Hepatic stellate cell (primary cell): ENCODE measurements around the gene PRPH.
A peak's percentile ranks its signal among the peaks of the same experiment; 100 is the strongest.
"Not testable (repeated sequence)": the region's sequence is repeated elsewhere in the genome, so short reads cannot be mapped to it uniquely, and the experiment has no call there.

Source experiments
- DNase-seq: peaks from one replicate; pipeline ENCODE4 v3.0.0; 2011; ENCODE audit warnings: low spot score

Gene PRPH

DNA sequence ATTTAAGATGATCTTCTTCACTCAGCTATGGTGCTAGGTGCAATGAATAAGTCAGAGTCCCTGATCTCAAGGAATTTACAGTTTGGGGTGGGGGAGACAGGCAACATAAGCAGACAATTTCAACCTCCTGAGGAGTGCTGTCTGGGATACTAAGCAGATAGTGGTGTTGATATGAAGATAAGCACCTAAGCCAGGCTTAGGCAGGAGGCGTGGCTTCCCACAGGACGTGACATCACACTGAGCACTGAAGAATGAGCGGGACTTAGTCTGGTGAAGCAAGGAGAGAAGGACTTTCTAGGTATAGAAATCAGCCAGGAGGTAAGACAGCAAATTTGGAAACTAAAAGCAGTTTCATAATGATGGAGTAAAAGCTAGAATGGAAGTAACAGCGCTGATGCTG lies 6.8 kb downstream of the PRPH start:
- no peak for DNase-seq

DNA sequence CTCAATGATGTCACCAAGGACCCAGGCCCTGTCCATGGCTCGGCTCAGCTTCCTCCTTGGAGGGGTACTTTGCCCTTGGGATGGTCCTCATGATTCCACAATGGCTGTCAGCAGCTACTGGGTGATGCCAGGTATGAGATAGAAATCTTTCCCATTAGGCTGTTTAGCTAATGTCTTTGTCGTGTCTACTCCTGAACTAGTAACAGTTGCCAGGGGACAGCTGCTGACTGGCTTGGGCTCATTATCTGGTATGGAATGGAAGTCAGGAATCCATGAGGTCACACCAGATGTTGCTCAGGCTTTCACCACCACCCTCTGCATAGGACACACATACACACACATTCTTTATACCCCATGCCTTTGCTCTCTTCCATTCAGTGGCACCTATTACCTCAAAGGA lies 9.2 kb downstream of the PRPH start:
- peak; percentile 53 for DNase-seq

GRCh38 chr12:49305762-49306510 lies 11.0 kb downstream of the PRPH start:
- no peak for DNase-seq

DNA sequence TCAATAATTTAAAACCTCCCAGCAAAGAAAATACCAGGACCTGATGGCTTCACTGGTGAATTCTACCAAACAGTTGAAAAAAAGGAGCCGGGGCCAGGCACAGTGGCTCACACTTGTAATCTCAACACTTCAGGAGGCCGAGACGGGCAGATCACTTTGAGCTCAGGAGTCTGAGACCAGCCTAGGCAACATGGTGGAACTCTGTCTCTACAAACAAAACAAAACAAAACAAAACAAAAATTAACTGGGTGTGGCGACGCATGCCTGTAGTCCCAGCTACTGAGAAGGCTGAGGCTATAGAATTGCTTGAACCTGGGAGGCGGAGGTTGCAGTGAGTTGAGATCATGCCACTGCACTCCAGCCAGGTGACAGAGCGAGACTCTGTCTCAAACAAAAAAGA lies 14.4 kb downstream of the PRPH start:
- DNase-seq = no peak

GRCh38 chr12:49310451-49311000 lies 15.6 kb downstream of the PRPH start:
- not testable (repeated sequence) for DNase-seq

DNA sequence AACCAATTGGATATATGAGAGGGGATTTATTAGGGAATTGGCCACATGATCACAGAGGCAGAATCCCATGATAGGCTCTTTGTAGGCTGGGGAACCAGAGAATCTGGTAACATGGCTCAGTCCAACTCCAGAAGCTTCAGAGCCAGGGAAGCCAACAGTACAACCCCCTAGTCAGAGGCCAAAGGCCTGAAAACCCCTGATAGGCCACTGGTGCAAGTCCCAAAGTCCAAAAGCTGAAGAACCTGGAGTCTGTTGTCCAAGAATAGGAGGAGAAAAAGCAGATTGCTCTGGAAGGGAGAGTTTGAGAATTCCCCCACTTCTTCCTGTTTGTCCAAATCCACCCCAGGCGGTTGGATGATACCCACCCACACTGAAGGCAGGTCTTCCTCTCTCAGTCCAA lies 19.9 kb downstream of the PRPH start:
- no peak for DNase-seq

GRCh38 chr12:49317118-49317517 lies 22.2 kb downstream of the PRPH start:
- DNase-seq = not testable (repeated sequence)

- DNase-seq = not testable (repeated sequence)
Observed at GRCh38 chr12:49320411-49321103, 25.6 kb downstream of the PRPH start.

- DNase-seq = no peak
Observed at GRCh38 chr12:49322367-49322707, 27.4 kb downstream of the PRPH start.

DNA sequence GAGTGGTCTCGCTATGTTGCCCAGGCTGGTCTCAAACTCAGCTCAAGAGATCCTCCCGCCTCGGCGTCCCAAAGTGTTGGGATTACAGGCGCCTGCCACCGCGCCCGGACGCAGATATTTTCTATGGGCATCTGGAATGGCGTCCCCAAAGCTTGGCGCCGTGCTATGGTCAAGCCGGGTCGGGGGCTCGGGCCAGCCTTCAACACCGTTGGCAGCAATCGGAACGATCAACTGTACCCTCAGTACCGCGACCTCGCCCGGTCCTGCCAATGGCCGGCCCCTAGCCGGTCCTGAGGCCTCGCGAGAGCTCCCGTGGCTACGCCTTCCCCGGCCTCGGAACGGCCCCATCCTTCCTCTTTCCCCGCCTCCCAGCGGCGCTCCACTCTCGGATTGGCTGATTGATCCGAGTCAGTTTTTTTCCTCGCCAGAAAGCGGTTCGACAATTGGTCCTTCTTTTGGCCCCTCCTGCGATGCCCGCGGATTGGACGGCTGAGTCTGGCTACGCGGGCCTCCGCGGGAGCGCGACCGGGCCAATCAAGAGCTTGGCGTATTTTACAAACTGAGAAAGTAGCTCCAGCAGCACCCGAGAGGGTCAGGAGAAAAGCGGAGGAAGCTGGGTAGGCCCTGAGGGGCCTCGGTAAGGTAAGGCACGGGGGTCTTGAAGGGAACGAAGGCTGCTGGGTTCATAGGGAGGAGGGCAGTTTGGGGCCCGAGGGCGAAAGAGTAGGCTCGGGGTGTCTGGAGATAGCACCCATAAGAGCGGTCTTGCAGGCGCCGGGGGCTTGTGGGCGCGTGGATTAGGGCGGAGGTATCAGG lies 28.0 kb downstream of the PRPH start, which contains the start of gene TROAP:
TROAP (plus strand) TSS at position 548 of the 816 bp plus-strand sequence. CDS start 354 bp downstream, outside the sequence.
- DNase-seq = peak; percentile 100

- DNase-seq = no peak
Observed at GRCh38 chr12:49323524-49324097, 28.7 kb downstream of the PRPH start.

DNA sequence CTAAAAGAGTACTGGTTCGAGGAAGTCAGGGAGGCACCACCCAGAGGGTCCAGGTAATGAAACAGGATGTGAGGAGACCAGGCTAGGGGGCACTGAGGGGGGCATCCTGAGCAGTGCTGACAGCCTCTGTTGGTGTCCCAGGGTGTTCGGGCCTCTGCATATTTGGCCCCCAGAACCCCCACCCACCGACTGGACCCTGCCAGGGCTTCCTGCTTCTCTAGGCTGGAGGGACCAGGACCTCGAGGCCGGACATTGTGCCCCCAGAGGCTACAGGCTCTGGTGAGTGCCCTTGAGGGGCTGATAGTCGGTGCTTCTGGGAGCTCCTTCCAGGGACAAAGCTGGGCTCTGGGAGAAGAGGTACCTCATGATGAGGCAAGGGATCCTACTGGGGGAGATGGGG lies 30.7 kb downstream of the PRPH start:
- no peak for DNase-seq

- DNase-seq = no peak
Observed at GRCh38 chr12:49327368-49327767, 32.4 kb downstream of the PRPH start.

DNA sequence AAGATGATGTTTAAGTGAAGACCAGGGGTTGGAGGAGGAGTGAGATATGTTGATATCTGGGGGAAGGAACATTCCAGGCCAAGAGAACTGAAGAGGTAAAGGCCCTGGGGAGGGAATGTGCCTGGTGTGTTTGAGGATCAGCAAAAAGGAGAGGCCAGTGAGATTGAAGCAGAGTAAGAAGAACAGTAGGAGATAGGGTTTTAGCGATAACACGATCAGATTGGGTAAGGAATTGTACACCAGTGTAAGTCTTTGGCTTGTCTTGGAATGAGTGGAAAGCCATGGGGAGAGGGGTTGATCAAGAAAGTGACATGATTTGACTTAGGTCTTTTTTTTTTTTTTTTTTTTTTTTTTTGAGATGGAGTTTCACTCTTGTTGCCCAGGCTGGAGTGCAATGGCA lies 32.9 kb downstream of the PRPH start:
- no peak for DNase-seq

DNA sequence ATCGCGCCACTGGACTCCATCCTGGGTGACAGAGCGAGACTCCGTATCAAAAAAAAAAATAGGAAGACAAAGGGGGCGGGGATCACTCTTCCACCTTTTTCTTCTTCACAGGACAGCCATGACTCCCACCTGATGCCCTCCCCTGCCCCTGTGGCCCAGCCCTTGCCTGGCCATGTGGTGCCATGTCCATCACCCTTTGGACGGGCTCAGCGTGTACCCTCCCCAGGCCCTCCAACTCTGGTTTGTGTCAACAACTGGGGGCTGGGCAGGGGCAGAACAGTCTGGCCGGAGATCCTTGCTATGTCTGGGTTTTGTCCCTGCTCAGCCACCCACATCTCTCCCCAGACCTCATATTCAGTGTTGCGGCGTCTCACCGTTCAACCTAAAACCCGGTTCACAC lies 33.9 kb downstream of the PRPH start:
- no peak for DNase-seq

GRCh38 chr12:49330032-49330619 lies 35.2 kb downstream of the PRPH start:
- DNase-seq = no peak

DNA sequence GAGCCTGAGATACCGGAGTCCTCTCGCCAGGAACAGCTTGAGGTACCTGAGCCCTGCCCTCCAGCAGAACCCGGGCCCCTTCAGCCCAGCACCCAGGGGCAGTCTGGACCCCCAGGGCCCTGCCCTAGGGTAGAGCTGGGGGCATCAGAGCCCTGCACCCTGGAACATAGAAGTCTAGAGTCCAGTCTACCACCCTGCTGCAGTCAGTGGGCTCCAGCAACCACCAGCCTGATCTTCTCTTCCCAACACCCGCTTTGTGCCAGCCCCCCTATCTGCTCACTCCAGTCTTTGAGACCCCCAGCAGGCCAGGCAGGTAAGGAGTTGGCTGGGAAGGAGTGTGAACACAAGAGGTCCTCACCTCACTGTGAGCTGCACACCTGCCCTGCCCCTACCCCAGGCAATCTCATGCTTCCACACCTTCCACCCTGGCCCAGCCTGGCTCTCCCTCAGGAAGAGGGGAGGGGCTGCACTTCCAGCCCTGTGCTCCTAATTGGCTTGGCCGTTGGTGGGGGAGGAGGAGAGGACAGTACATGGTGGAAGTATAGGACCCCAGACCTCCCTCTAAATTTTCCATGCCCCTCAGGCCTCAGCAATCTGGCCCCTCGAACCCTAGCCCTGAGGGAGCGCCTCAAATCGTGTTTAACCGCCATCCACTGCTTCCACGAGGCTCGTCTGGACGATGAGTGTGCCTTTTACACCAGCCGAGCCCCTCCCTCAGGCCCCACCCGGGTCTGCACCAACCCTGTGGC lies 35.9 kb downstream of the PRPH start:
- DNase-seq = no peak

GRCh38 chr12:49331380-49332222 lies 36.7 kb downstream of the PRPH start:
- DNase-seq = peak; percentile 89

- DNase-seq = no peak
Observed at GRCh38 chr12:49332441-49332861, 37.5 kb downstream of the PRPH start.

- no peak for DNase-seq
Observed at GRCh38 chr12:49332891-49333371, 38.0 kb downstream of the PRPH start.
